Measurements from ENCODE around the gene MOV10L1.
A peak's percentile ranks its signal among the peaks of the same experiment; 100 is the strongest.
"Not testable (repeated sequence)": the region's sequence is repeated elsewhere in the genome, so short reads cannot be mapped to it uniquely, and the experiment has no call there.

Gene MOV10L1

DNA sequence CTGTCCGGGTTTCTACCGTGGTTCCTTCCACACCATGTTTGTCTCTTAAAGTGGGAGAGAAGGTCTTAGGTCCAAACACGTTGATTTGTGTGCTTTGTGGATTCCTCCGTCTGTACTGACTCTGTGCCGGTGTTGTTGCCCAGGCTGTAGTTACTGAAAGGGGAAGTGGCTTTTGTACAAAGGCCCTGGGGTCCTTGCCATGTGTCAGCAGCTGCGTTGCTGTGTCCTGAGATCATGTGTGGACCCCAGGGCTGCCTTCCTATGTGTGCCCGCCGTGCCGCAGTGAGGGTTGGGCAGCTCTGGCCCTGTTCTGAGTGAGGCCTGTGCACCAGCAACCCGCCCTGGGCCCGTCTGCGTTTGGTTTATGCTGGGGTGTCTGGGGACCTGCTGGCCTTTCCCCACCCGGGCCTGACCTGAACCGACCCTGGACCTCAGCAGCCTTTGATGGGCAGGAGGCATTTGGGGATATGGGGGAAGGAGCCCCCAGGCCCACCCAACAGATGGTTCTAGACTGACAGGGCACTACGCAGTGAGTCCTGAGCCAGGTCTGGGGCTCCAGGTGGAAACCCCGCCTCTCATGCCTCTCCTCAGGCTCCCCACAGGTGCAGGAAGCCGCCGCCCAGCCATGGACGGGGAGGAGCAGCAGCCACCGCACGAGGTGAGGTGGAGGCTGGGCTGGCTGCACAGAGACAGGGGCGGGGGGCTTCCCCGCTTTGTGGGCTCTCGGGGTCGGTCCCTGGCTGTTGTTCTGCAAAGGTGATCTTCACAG, 102.8 kb downstream of the MOV10L1 start:
- no peak for DNase-seq

DNA sequence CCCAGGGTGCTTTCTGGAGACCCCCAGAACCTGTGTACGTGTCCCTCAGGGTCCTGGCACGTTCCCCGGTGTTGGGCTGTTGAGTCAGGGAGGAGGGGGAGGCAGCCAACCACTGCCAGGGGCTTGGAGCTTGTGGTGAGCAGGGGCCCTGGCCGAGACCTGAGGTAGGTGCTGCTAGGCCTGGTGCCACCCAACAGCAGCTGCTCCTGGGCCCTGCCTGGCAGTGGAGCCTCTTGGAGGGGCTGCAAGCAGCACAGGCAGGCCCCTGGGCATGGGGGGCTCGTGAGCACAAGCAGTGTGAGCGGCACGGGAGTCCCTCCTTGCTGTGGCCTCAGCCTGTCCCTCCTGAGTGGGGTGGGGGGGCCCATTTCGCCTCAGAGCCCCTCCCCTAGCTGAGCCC, 103.8 kb downstream of the MOV10L1 start:
- no peak for DNase-seq

DNA sequence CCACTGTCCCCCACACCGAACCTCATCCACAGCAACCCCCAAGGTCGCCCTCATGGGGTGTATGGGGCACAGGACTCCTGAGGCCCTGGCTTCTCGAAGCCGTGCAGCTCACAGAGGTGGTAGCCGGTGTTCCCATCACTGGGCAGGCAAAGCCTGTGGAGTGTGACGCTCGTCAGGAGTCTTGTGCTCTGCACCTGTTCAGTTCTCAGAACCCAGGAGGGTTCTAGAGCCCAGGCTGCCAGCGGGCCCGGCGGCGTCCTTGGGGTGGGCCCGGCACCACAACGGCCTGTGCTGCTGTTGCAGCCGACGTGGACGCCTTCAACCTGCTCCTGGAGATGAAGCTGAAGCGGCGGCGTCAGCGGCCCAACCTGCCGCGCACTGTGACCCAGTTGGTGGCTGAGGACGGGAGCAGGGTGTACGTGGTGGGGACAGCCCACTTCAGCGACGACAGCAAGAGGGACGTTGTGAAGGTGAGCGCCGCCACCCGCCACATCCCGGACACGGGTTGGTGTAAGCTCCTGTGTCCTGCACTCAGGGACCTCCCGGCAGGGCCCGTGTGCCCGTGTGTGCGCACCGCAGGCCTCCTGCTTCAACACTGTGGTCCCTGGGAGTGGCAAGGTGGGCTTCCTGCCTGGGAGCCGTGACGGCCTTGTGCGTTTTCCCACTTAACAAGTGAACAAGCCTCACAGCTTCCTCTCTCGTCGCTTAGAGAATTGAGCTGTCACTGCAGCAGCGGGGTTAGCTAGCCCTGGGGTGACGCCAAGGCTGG, 104.4 kb downstream of the MOV10L1 start:
- no peak for DNase-seq

DNA sequence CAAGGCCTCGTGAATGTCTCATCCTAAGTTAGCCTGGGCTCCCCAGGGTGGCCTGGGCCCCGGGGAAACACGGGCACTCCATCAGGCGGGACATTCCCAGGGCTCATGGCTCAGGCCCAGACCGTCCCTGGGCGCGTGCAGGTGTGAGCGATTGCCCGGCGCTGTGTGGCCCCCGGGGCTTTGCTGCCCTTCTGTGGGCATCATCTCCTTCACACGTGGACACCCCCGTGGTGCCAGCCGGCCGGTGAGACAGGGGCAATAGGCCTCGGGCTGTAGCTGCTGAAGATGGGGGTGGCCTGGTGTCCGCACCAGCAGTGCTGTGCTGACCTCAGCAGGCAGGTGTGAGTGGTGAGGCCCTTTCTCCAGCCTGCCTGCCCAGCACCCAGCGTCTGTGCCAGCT, 106.5 kb downstream of the MOV10L1 start:
- no peak for DNase-seq

- DNase-seq: no peak
These were observed 107.4 kb downstream of the MOV10L1 start for GRCh38 chr22:50197000-50197800.

GRCh38 chr22:50197856-50198623, 108.2 kb downstream of the MOV10L1 start:
- no peak for DNase-seq

DNA sequence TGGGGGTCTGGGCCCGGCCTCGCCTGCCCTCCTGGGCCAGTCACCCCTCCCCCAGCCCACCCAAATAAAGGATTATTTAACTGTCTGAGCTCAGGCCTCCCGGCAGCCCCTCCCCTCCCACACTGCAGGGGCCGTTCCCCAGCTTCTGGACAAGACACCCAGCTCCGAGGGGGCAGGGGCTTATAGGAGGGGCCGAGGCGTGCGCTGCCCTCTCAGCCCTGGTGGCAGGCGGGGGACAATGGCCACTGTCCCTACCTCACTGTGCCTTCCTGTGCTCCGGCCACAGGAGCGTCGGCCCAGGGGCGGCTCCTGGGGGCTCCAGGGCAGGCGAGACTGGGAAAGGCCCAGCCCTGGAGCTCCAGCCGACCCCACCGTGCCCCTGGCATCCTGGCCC, 108.8 kb downstream of the MOV10L1 start:
- DNase-seq: no peak

DNA sequence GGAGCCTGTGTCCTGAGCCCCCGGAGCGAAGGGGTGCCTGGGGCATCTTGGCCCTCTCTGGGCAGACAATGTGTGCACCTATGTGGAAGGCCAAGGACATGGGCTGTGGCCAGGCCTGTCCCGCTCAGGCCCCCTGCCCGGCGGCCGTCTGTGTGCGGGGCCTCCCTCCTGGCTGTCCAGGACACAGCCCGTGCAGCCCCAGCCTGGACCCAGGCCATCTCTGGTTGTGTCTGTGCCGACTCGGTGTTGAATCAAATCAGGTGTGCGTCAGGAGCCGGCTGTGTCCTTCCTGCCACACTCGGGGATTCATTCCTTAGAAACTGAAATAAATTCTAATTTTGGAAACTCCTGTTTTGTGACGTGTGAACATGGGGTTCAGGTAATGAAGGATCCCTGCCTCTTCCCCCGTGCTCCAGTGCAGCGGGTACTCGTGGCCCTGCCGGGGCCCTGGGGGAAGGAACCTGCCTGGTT, 109.5 kb downstream of the MOV10L1 start:
- no peak for DNase-seq

DNA sequence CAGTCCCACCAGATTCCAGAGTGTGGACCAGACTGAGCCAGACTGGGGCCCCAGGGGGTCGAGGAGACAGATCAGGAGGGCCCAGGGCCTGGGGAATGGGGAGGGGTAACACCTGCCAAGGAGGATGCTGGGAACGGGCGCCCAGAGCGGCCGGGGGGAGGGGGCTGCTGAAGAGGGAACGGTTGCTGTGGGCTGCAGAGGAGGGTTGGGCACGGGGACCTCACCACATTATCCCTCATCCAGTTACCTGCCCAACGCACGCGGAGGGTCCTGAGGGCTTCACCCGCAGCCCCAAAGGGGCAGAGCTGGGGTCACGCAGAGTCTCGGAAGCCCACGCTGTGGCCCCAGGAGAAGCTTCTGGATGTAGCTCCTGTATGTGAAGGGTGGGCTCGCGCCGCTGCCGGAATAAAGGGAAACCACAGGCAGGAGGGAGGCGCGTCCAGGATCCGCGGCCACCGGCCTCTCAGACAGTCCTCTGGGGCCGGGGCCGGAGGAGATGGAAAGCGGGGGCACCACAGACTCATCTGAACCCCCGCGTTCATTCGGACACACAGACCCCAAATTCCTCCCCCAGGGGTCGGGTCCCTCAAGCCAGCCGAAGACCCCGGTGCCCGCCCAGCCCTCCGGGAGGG, 110.1 kb downstream of the MOV10L1 start:
- peak; percentile 52 for DNase-seq

DNA sequence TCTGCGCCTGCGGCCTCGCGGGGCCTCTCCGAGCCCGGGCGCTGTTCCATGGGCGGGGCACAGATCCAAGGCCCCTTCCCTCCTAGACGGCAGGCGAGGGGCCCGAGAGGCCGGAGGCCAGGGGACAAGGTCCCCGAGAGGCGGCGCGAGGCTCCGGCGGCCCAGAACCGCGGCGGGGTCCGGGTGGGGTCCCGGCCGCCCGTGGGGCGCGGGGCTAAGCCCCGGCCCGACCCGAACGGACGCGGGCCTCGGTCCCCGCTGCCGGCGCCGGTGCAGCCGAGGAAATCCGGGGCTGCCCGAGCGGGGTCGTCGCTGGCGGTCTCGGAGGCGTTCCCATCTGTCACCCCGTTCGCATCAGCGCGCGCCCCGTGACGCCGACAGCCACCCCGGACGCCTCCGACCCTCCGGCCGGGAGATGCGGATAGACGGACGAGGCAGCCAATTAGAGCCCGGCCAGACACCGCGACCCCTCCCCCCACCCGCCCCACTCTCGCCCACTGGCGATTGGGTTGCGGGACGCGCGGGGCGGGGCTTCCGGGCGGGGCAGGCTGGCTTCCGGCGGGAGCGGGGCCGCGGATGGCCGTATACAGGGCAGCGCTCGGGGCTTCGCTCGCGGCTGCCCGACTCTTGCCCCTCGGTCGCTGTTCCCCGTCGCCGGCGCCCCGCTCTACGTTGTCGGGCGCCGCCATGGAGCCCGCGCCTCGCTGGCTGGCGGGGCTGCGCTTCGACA, 110.8 kb downstream of the MOV10L1 start, which contains the start of gene SELENOO:
Gene SELENOO (plus strand): TSS at position 551 of the 730 bp plus-strand sequence. CDS start 26 bp downstream, at position 577.
- DNase-seq: peak; percentile 92

DNA sequence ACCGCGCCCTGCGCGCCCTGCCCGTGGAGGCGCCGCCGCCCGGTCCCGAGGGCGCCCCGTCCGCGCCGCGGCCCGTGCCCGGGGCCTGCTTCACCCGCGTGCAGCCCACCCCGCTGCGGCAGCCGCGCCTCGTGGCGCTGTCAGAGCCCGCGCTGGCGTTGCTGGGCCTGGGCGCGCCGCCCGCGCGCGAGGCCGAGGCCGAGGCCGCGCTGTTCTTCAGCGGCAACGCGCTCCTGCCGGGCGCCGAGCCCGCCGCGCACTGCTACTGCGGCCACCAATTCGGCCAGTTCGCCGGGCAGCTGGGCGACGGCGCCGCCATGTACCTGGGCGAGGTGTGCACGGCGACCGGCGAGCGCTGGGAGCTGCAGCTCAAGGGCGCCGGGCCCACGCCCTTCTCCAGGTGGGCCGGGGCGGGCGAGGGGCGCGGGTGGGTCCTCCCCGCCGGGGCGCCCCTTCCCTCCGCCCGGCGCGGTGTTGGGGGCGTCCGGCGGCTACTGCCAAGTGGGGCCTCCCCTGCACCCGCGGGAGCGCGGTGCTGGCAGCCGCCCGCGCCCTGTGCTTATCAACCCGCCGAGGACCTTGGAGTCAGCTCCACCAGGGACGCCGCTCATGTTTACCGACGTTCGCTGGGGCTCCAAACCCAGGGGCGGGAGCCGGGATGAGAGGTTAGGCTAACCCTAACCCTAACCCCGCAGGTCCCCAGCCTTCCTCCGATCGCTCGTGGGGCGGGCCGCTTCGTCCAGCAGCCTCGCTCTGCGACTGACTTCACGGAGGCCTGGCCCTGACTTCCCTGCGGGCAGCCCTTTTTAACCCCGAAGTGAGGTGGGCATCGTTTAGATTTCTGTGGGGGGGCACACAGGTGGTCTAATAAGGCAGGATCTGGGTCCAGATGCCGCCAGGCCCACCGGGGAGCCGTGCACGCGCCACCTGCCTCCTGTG, 111.7 kb downstream of the MOV10L1 start:
- DNase-seq: no peak

GRCh38 chr22:50202130-50202666, 112.4 kb downstream of the MOV10L1 start:
- DNase-seq: no peak

DNA sequence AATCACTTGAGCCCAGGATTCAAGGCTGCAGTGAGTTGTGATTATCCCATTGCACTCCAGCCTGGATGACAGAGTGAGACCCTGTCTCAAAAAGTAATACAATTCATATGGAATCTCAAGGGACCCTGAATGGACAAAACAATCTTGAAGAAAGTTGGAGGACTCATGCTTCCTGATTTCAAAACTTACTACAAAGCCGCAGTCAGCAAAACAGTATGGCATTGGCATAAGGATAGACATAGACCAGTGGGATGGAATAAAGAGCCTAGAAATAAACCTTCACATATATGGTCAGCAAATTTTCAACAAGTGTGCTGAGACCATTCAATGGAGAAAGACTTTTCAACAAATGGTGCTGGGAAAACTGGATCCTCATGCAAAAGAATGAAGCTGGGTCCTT, 113.5 kb downstream of the MOV10L1 start:
- no peak for DNase-seq

GRCh38 chr22:50204571-50204970, 114.8 kb downstream of the MOV10L1 start:
- DNase-seq: no peak

GRCh38 chr22:50204998-50205397, 115.2 kb downstream of the MOV10L1 start:
- not testable (repeated sequence) for DNase-seq

DNA sequence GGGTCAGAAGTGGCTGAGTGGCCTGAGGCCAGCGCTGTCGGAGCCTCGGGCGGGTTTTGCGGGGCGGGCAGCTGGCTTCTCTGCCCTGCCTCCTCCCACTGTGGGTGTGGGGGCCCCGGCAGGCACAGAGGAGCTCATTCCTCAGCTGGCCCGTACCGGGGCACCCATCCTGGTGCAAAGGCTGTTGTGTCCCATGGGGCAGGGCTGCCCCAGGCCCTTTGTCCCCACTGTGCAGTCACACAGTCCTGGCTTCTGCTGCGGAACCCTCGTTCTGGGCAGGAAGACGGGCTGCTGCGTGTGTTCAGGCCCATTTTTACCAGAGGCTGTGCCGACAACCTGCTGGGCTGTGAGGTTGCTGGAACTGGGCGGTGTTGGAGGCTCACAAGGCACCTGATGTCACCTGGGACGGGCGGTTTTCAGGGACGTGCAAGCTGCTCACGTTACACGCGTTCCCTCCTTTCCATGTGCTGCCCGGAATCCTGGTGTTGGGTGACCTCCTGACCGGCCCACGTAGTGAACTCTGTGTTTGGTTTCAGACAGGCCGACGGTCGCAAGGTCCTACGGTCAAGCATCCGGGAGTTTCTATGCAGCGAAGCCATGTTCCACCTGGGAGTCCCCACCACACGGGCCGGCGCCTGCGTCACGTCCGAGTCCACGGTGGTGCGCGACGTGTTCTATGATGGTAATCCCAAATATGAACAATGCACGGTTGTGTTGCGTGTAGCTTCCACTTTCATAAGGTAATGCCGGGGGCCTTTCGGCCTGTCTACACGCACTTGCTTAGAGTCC, 116.2 kb downstream of the MOV10L1 start:
- no peak for DNase-seq

- DNase-seq: peak; percentile 47
These were observed 116.8 kb downstream of the MOV10L1 start for GRCh38 chr22:50206599-50206998.

DNA sequence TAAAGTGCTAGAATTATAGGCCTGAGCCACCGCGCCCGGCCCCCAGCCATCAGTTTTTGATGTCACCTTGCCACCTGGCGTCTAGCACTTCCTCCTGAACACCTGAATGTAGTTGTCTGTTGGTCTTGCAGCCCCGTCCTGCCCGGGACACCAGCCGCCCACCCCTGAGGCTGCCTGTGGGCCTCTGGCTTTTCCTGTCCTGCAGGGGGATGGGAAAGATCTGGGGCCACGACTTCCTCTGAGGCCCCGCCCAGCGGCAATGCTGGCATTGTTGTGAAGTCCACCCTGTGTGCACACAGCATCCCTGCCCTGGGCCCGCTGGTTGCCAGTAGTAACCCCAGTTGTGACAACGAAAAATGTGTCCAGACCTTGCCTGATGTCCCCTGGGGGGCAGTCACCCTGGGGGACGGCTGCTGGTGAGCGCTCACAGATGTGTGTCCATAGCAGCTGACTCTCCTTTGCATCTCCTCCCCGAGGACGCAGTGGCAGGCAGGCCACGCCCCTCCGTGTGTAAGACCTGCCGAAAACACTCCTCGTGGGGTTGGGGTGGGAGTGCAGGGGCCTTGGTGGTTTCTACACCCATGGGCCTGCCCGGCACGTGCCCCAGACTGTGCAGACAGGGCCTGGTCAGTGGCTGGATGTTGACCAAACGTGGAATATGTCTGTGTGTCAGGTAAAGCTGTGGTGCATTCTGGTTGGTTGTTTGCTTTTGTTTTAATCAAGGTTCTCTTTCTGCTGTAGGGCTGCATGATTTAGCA, 117.8 kb downstream of the MOV10L1 start:
- no peak for DNase-seq
